BJ (cell line): Measurements from ENCODE around the gene OPN1SW. TPM values are rescaled to one million over a fixed set of nuclear protein-coding genes. Genes with fewer than 3 reads are reported as not detected.

Experiments
- CTCF ChIA-PET: fragments of 350-600 bp; formaldehyde crosslinking; extraction: SDS; loops from one replicate; lab custom pipeline; 2021; ENCODE audit warnings: antibody characterized with exemption, inconsistent platforms; lab: Yijun Ruan, JAX
- POLR2A ChIA-PET: fragments of 300-600 bp; sonication (Branson Sonifier 250); formaldehyde crosslinking; extraction: SDS; loops from one replicate; lab custom pipeline; 2021; ENCODE audit warnings: antibody characterized with exemption; lab: Charles Lee
- DNase-seq: peaks from one replicate; pipeline ENCODE4 v3.0.0-alpha.2; 2011; ENCODE audit warnings: low read depth
- H3K27me3 ChIP-seq: 2 replicates; pipeline ENCODE4 v1.6.0; 2011; ENCODE audit warnings: low read length; ENCODE audit not compliant: control insufficient read depth, insufficient read depth
- H3K36me3 ChIP-seq: 2 replicates; pipeline ENCODE4 v1.5.1; 2011; ENCODE audit warnings: low read length; ENCODE audit not compliant: control insufficient read depth, insufficient read depth
- H3K4me3 ChIP-seq: 2 replicates; pipeline ENCODE4 v1.5.1; 2011; ENCODE audit warnings: low read depth, mild to moderate bottlenecking, control low read depth, low read length
- CTCF ChIP-seq: IDR thresholded peaks from 2 replicates; pipeline ENCODE4 v1.5.1; 2011; ENCODE audit warnings: low read depth, mild to moderate bottlenecking, control low read depth, inconsistent platforms, low read length, moderate library complexity; ENCODE audit not compliant: insufficient read depth
- polyA plus RNA-seq: library from polyadenylated mRNA; depleted of rRNA; stranded (reverse); fragments of >200 nt; gene quantifications from 2 replicates; pipeline ENCODE4 v1.2.3, GENCODE V29; 2011

The OPN1SW gene
- polyA plus RNA-seq, 1 experiment = not detected

GRCh38 chr7:128809363-128809762 is 33.8 kb upstream of the OPN1SW start:
- no peaks in the 10 kb centered on the region for H3K27me3 ChIP-seq
- TF ChIP-seq CTCF = no peak
- ChIA-PET POLR2A (no interaction called here), CTCF (interaction anchor here (1.4 to 1.7 kb wide), 2 partner anchors 13 to 14 kb away, joined by 3 to 4 read pairs; no protein-coding TSS in a partner anchor)
- no peak overlapping the region for H3K4me3 ChIP-seq
- H3K36me3 ChIP-seq = peaks cover 13% of the 10 kb centered on the region
- DNase-seq = no peak

- Histone ChIP-seq H3K4me3 (no peak overlapping the region), H3K27me3 (no peaks in the 10 kb centered on the region), H3K36me3 (peaks cover 13% of the 10 kb centered on the region)
- ChIA-PET POLR2A (no interaction called here), CTCF (interaction anchor here (0.5 to 1.2 kb wide), 3 partner anchors 9 to 52 kb away, joined by 3 to 4 read pairs (median 3); no protein-coding TSS in a partner anchor)
- no peak for TF ChIP-seq CTCF
- no peak for DNase-seq
Observed at GRCh38 chr7:128807191-128807590, 31.6 kb upstream of the OPN1SW start.

GRCh38 chr7:128805225-128805624 is 29.6 kb upstream of the OPN1SW start:
- no peak for DNase-seq
- no peak overlapping the region for H3K4me3 ChIP-seq
- ChIA-PET POLR2A (no interaction called here), CTCF (interaction anchor here (1.6 to 1.9 kb wide), 3 partner anchors 9 to 19 kb away, joined by 4 to 5 read pairs (median 5); no protein-coding TSS in a partner anchor)
- no peak for TF ChIP-seq CTCF
- peaks cover 17% of the 10 kb centered on the region for H3K36me3 ChIP-seq
- no peaks in the 10 kb centered on the region for H3K27me3 ChIP-seq

GRCh38 chr7:128804484-128804883 is 28.9 kb upstream of the OPN1SW start:
- CTCF ChIA-PET = interaction anchor here (1.6 to 1.7 kb wide), 2 partner anchors 10 to 19 kb away, joined by 4 to 5 read pairs; no protein-coding TSS in a partner anchor
- no peak for TF ChIP-seq CTCF
- Histone ChIP-seq H3K36me3 (peaks cover 17% of the 10 kb centered on the region), H3K27me3 (no peaks in the 10 kb centered on the region), H3K4me3 (no peak overlapping the region)
- POLR2A ChIA-PET = no interaction called here
- no peak for DNase-seq

- CTCF ChIA-PET = interaction anchor here (0.9 to 1.5 kb wide), 2 partner anchors 18 to 40 kb away, joined by 3 to 5 read pairs; no protein-coding TSS in a partner anchor
- DNase-seq = no peak
- POLR2A ChIA-PET = no interaction called here
- no peak overlapping the region for H3K4me3 ChIP-seq
- H3K27me3 ChIP-seq = no peaks in the 10 kb centered on the region
- H3K36me3 ChIP-seq = peaks cover 15% of the 10 kb centered on the region
- TF ChIP-seq CTCF = no peak
Observed at GRCh38 chr7:128801667-128802418, 26.2 kb upstream of the OPN1SW start.
